SK-N-SH (cell line): ENCODE measurements around the gene RFX1. TPM values are rescaled to one million over a fixed set of nuclear protein-coding genes. Genes with fewer than 3 reads are reported as not detected.
"Not testable (repeated sequence)": the region's sequence is repeated elsewhere in the genome, so short reads cannot be mapped to it uniquely, and the experiment has no call there.

Source experiments
- CTCF ChIA-PET: fragments of 300-600, 350-600 bp; formaldehyde crosslinking; extraction: SDS; loops from one replicate; lab custom pipeline; 2021; lab: Yijun Ruan, JAX
- POLR2A ChIA-PET: fragments of 350-600 bp; sonication (Branson Sonifier 250); formaldehyde crosslinking; extraction: SDS; loops from one replicate; lab custom pipeline; 2020; ENCODE audit warnings: antibody characterized with exemption, inconsistent platforms; lab: Yijun Ruan, JAX
- DNase-seq: peaks from one replicate; pipeline ENCODE4 v3.0.0; 2012
- H2AFZ ChIP-seq: fragments of 200-600 bp; sonication (generic); 2 replicates; pipeline ENCODE4 v1.8.1; 2016; ENCODE audit warnings: antibody characterized with exemption, mild to moderate bottlenecking, low read depth
- H3F3A ChIP-seq: fragments of 200-600 bp; sonication (generic); replicated peaks from 2 replicates; pipeline ENCODE3; 2016; ENCODE audit warnings: antibody characterized with exemption, mild to moderate bottlenecking; ENCODE audit not compliant: insufficient read depth
- H3K27ac ChIP-seq, 2 experiments: fragments of 200-500 bp in 1 of 2; fragments of 200-600 bp in 1 of 2; sonication (Bioruptor generic) in 1 of 2; sonication (generic), shearing (Covaris generic) in 1 of 2; 2 replicates each; pipeline versions ENCODE4 v1.5.1 to v1.6.1; 2014 to 2016; ENCODE audit warnings: low read depth in 2 of 2, inconsistent platforms in 1 of 2, low read length in 1 of 2, mild to moderate bottlenecking in 1 of 2, mixed read lengths in 1 of 2
- H3K27me3 ChIP-seq: fragments of 200-600 bp; sonication (generic), shearing (Covaris generic); 2 replicates; pipeline ENCODE4 v1.6.1; 2016; ENCODE audit warnings: mixed run types; ENCODE audit not compliant: insufficient read depth
- H3K36me3 ChIP-seq, 2 experiments: fragments of 200-500 bp in 1 of 2; fragments of 200-600 bp in 1 of 2; sonication (Bioruptor generic) in 1 of 2; sonication (generic) in 1 of 2; replicated peaks in 1 of 2; 2 replicates each; pipeline versions ENCODE3 to v1.5.1; 2014 to 2016; ENCODE audit warnings: low read length in 1 of 2, mild to moderate bottlenecking in 1 of 2; ENCODE audit not compliant: insufficient read depth in 2 of 2, control insufficient read depth in 1 of 2
- H3K4me1 ChIP-seq, 2 experiments: fragments of 200-500 bp in 1 of 2; fragments of 200-600 bp in 1 of 2; sonication (Bioruptor generic) in 1 of 2; sonication (generic), shearing (Covaris generic) in 1 of 2; 2 replicates each; pipeline versions ENCODE4 v1.5.1 to v1.6.1; 2014 to 2016; ENCODE audit warnings: low read depth in 1 of 2, low read length in 1 of 2, mixed run types in 1 of 2; ENCODE audit not compliant: insufficient read depth in 2 of 2, control insufficient read depth in 1 of 2
- H3K4me2 ChIP-seq: fragments of 200-600 bp; sonication (generic), shearing (Covaris generic); 2 replicates; pipeline ENCODE4 v1.6.1; 2017; ENCODE audit warnings: mixed run types
- H3K4me3 ChIP-seq, 2 experiments: fragments of 200-500 bp in 1 of 2; fragments of 200-600 bp in 1 of 2; sonication (Bioruptor generic) in 1 of 2; sonication (generic), shearing (Covaris generic) in 1 of 2; 2 replicates each; pipeline versions ENCODE4 v1.5.1 to v1.8.1; 2014 to 2016; ENCODE audit warnings: low read depth in 2 of 2, inconsistent platforms in 1 of 2, low read length in 1 of 2, mild to moderate bottlenecking in 1 of 2, mixed read lengths in 1 of 2, moderate library complexity in 1 of 2
- H3K79me2 ChIP-seq: fragments of 200-600 bp; sonication (generic); 2 replicates; pipeline ENCODE4 v1.8.1; 2017; ENCODE audit warnings: mild to moderate bottlenecking; ENCODE audit not compliant: insufficient read depth
- H3K9ac ChIP-seq: fragments of 200-600 bp; sonication (generic); 2 replicates; pipeline ENCODE4 v1.6.1; 2017; ENCODE audit warnings: mixed run types
- H3K9me2 ChIP-seq: fragments of 200-600 bp; sonication (generic); 2 replicates; pipeline ENCODE4 v1.6.1; 2017; ENCODE audit warnings: mixed run types
- H3K9me3 ChIP-seq: fragments of 200-600 bp; sonication (generic); 2 replicates; pipeline ENCODE4 v1.6.1; 2017; ENCODE audit warnings: mixed run types, mild to moderate bottlenecking, moderate library complexity
- H4K20me1 ChIP-seq: fragments of 200-600 bp; sonication (generic); 2 replicates; pipeline ENCODE4 v1.6.1; 2017; ENCODE audit warnings: mild to moderate bottlenecking, mixed run types; ENCODE audit not compliant: insufficient read depth
- FOXM1 ChIP-seq: IDR thresholded peaks from 2 replicates; pipeline ENCODE4 v1.4.0; 2012; ENCODE audit warnings: low read depth, mild to moderate bottlenecking
- GABPA ChIP-seq: IDR thresholded peaks from 2 replicates; pipeline ENCODE4 v1.4.0; 2012; ENCODE audit warnings: low read depth, mild to moderate bottlenecking
- GATA2 ChIP-seq: sonication (generic); formaldehyde crosslinking; IDR thresholded peaks from 2 replicates; pipeline ENCODE4 v1.5.0; 2020; ENCODE audit warnings: mild to moderate bottlenecking, missing genetic modification reagents
- JUND ChIP-seq: IDR thresholded peaks from 2 replicates; pipeline ENCODE4 v1.4.0; 2012
- MXI1 ChIP-seq: IDR thresholded peaks from 2 replicates; pipeline ENCODE4 v1.6.1; 2012; ENCODE audit warnings: mild to moderate bottlenecking, low read depth, low read length, improper control_type of control experiment
- RCOR1 ChIP-seq: fragments of 150-350 bp; IDR thresholded peaks from 2 replicates; pipeline ENCODE4 v1.6.1; 2017; ENCODE audit warnings: antibody characterized with exemption, low read length
- USF2 ChIP-seq: fragments of 150-350 bp; IDR thresholded peaks from 2 replicates; pipeline ENCODE4 v1.6.1; 2017; ENCODE audit warnings: antibody characterized with exemption, low read length, low read depth, borderline replicate concordance
- YY1 ChIP-seq: IDR thresholded peaks from 2 replicates; pipeline ENCODE4 v1.4.0; 2012; ENCODE audit warnings: low read depth, mild to moderate bottlenecking
- WGBS: methylation state at CpG from one replicate; pipeline ENCODE4 v1.1.6; 2017; ENCODE audit warnings: low lambda C conversion rate; 5-methylcytosine and 5-hydroxymethylcytosine counted together
- polyA plus RNA-seq, 3 experiments: library from polyadenylated mRNA; depleted of rRNA; stranded (reverse); fragments of >200 nt; gene quantifications; 2 replicates each; pipeline ENCODE4 v1.2.3, GENCODE V29; 2012
- TF ChIP-seq, protein P1 (sequence below): IDR thresholded peaks from 2 replicates; pipeline ENCODE4 v1.4.0; 2012; ENCODE audit warnings: low read depth, borderline replicate concordance

The RFX1 gene
- polyA plus RNA-seq, 1 of the 3 experiments (the other 2 are of a cell fraction) = 1.5 TPM

GRCh38 chr19:13923194-13923987 lies 82.7 kb downstream of the RFX1 start:
- no peaks in the 10 kb centered on the region for H3K79me2 ChIP-seq
- CTCF ChIA-PET = interaction anchor here (0.9 to 1.6 kb wide), 2 partner anchors 40 to 150 kb away, joined by 3 to 4 read pairs; no protein-coding TSS in a partner anchor
- no peak overlapping the region for H3K9ac ChIP-seq
- no peaks in the 10 kb centered on the region for H3F3A ChIP-seq
- H3K9me3 ChIP-seq = no peaks in the 10 kb centered on the region
- POLR2A ChIA-PET = interaction anchor here (1.5 kb wide), 1 partner anchor 11 kb away, joined by 4 read pairs; no protein-coding TSS in a partner anchor
- no peak overlapping the region for H2AFZ ChIP-seq
- H3K4me3 ChIP-seq = no peak overlapping the region
- no peak for DNase-seq
- TF ChIP-seq GATA2 (CRISPR knock-in tag) (no peak), JUND (no peak)
- WGBS = 92% methylated on average over 24 of the region's 28 CpGs
- no peaks in the 10 kb centered on the region for H3K4me1 ChIP-seq
- H3K4me2 ChIP-seq = no peak overlapping the region
- no peaks in the 10 kb centered on the region for H3K9me2 ChIP-seq
- H3K27me3 ChIP-seq = no peaks in the 10 kb centered on the region
- H4K20me1 ChIP-seq = no peaks in the 10 kb centered on the region
- peaks cover 13 to 16% of the 10 kb centered on the region in 2 experiments for H3K36me3 ChIP-seq
- H3K27ac ChIP-seq = no peak overlapping the region

DNA sequence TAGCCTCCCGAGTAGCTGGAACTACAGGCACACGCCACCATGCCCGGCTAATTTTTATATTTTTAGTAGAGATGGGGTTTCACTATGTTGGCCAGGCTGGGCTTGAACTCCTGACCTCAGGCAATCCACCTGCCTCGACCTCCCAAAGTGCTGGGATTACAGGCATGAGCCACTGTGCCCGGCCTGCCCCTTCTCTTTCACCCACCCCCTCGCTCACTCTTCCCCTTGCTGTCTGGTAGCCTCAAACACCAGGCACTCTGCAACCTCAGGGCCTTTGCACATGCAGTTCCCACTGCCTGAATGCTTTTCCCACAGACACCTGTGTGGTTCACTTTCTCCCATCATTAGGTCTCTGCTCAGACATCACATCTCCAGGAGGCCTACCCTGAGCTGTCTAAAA lies 84.0 kb downstream of the RFX1 start:
- H3K9me2 ChIP-seq, H3K4me3 ChIP-seq, DNase-seq, H4K20me1 ChIP-seq, H3F3A ChIP-seq, H2AFZ ChIP-seq, H3K79me2 ChIP-seq, H3K27ac ChIP-seq, H3K4me1 ChIP-seq, H3K9me3 ChIP-seq, H3K4me2 ChIP-seq, H3K27me3 ChIP-seq, H3K9ac ChIP-seq: not testable (repeated sequence)
- H3K36me3 ChIP-seq = peaks cover 13 to 16% of the 10 kb centered on the region in 2 experiments
- POLR2A ChIA-PET = interaction anchor here (1.0 to 1.5 kb wide), 2 partner anchors 10 to 11 kb away, joined by 3 to 4 read pairs; no protein-coding TSS in a partner anchor
- CTCF ChIA-PET = interaction anchor here (0.6 to 1.0 kb wide), 2 partner anchors 13 to 126 kb away, joined by 3 read pairs; no protein-coding TSS in a partner anchor
- 98% methylated on average over 6 of the region's 6 CpGs for WGBS

GRCh38 chr19:13920940-13921747 lies 85.0 kb downstream of the RFX1 start:
- no peak overlapping the region for H3K4me3 ChIP-seq
- H3K9me3 ChIP-seq = no peaks in the 10 kb centered on the region
- H3K4me1 ChIP-seq = no peaks in the 10 kb centered on the region
- H3K27ac ChIP-seq = no peak overlapping the region
- H3K9ac ChIP-seq = no peak overlapping the region
- ChIA-PET CTCF (interaction anchor here (0.5 to 1.3 kb wide), 6 partner anchors 12 to 152 kb away, joined by 3 to 5 read pairs (median 4); partner anchors contain the start of gene MISP3), POLR2A (interaction anchor here (1.0 kb wide), 1 partner anchor 10 kb away, joined by 3 read pairs; no protein-coding TSS in a partner anchor)
- no peak overlapping the region for H2AFZ ChIP-seq
- peaks cover 13 to 16% of the 10 kb centered on the region in 2 experiments for H3K36me3 ChIP-seq
- no peaks in the 10 kb centered on the region for H3K79me2 ChIP-seq
- no peaks in the 10 kb centered on the region for H4K20me1 ChIP-seq
- no peaks in the 10 kb centered on the region for H3K9me2 ChIP-seq
- TF ChIP-seq FOXM1 = no peak
- peak; percentile 50; the same call in 1 of the 2 replicates for TF ChIP-seq USF2
- TF ChIP-seq RCOR1 = no peak
- peak; percentile 75; the same call in 1 of the 2 replicates for TF ChIP-seq YY1
- TF ChIP-seq, protein P1, sequence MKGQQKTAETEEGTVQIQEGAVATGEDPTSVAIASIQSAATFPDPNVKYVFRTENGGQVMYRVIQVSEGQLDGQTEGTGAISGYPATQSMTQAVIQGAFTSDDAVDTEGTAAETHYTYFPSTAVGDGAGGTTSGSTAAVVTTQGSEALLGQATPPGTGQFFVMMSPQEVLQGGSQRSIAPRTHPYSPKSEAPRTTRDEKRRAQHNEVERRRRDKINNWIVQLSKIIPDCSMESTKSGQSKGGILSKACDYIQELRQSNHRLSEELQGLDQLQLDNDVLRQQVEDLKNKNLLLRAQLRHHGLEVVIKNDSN = peak; percentile 92
- peak; percentile 67 for TF ChIP-seq GABPA
- TF ChIP-seq MXI1 = no peak
- H3F3A ChIP-seq = no peaks in the 10 kb centered on the region
- DNase-seq = peak; percentile 77
- no peaks in the 10 kb centered on the region for H3K27me3 ChIP-seq
- 89% methylated on average over 1 of the region's 2 CpGs for WGBS
- no peak overlapping the region for H3K4me2 ChIP-seq
